ENCODE data around the gene LZIC.

DNA sequence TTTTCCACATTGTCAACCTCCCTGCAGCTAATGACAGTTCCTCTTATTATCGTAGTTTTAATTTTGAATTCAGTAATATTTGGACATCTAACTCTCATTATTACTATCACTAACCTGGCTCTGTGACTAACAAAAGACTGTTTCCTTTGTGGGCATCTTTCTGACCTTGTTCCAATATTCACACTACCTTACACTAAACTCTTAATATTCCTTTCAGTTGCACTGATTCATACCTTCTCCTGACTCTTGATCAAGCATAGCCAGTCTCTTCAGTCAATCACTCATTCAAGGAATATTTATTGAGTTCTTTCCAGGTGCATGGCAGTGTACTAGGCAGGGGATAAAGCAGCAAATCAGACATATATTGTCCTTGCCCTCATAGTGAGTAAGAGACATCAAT lies 25.3 kb downstream of the LZIC start:
- TF ChIP-seq CTCF (optimal IDR thresholded peaks at IDR 0.05 in 1 of 3, IDR thresholded peaks at IDR 0.05 in 1 of 3, conservative IDR thresholded peaks at IDR 0.05 in 1 of 3; ENCODE audit: extremely low read depth in 1 of 3, insufficient read depth in 2 of 3, low read length in 3 of 3) (no peak), EZH2 (IDR thresholded peaks at IDR 0.05; ENCODE audit: low read length) (no peak)
